Prostate gland (tissue), 2 donors: ENCODE results near the gene PGGHG. TPM values are rescaled to one million over a fixed set of nuclear protein-coding genes. Genes with fewer than 3 reads are reported as not detected.
"Not testable (repeated sequence)": the region's sequence is repeated elsewhere in the genome, so short reads cannot be mapped to it uniquely, and the experiment has no call there.

Experiments used
- DNase-seq: peaks from one replicate; pipeline ENCODE4 v3.0.0-alpha.2; 2019; ENCODE audit warnings: low spot score
- H3K27ac ChIP-seq, 2 donors: fragments of 200-600 bp; sonication (generic); 2 replicates each; pipeline ENCODE4 v1.5.1; 2017 to 2019
- H3K27me3 ChIP-seq: fragments of 200-600 bp; sonication (generic); replicated peaks from 2 replicates; pipeline ENCODE4 v1.5.1; 2019; ENCODE audit not compliant: insufficient read depth
- H3K36me3 ChIP-seq, 2 donors: fragments of 200-600 bp; sonication (generic); 1 replicate in 1 of 2; 2 replicates in 1 of 2; pipeline versions ENCODE4 v1.5.1 to v1.8.1; 2017 to 2019
- H3K4me1 ChIP-seq: fragments of 200-600 bp; sonication (generic); replicated peaks from 2 replicates; pipeline ENCODE4 v1.5.1; 2019
- H3K4me3 ChIP-seq, 2 donors: fragments of 200-600 bp; sonication (generic); 2 replicates each; pipeline ENCODE4 v1.5.1; 2017 to 2019
- H3K9me3 ChIP-seq: fragments of 200-600 bp; sonication (generic); 2 replicates; pipeline ENCODE4 v1.5.1; 2017
- CTCF ChIP-seq, 4 experiments: fragments of 200-600 bp in 2 of 4; fragments of 450-650 bp in 2 of 4; sonication (generic) in 2 of 4; IDR thresholded peaks; 1 replicate in 3 of 4; 2 replicates in 1 of 4; pipeline ENCODE4 v1.5.1; 2016 to 2019; ENCODE audit warnings: antibody characterized with exemption in 4 of 4, mild to moderate bottlenecking in 2 of 4, moderate library complexity in 2 of 4
- POLR2A ChIP-seq: fragments of 450-650 bp; IDR thresholded peaks from one replicate; pipeline ENCODE4 v1.6.1; 2016; ENCODE audit warnings: antibody characterized with exemption, mild to moderate bottlenecking
- POLR2AphosphoS5 ChIP-seq: sonication (generic); formaldehyde crosslinking; IDR thresholded peaks from one replicate; pipeline ENCODE4 v1.6.1; 2017; ENCODE audit warnings: antibody characterized with exemption
- WGBS: methylation state at CpG from one replicate; pipeline ENCODE4 v1.1.5; 2018; 5-methylcytosine and 5-hydroxymethylcytosine counted together
- intact Hi-C: fragments of 100-400 bp; cut with DNase I; formaldehyde crosslinking; loops from one replicate; pipeline ENCODE4 v1.14.2; 2022
- total RNA-seq, 2 donors: library from RNA; depleted of rRNA; stranded (reverse); fragments of >200 nt; gene quantifications; one replicate each; pipeline ENCODE4 v1.1.0, GENCODE V29; 2016

PGGHG gene
- total RNA-seq, 2 donors from 2014 or later, result 18.4 to 63.1 TPM

- Histone ChIP-seq H3K36me3 (no peaks in the 10 kb centered on the region), H3K27ac (peak overlapping the region; percentile 37 to 86), H3K27me3 (no peaks in the 10 kb centered on the region), H3K4me3 (peak overlapping the region; percentile 8 to 41), H3K9me3 (no peaks in the 10 kb centered on the region), H3K4me1 (peaks cover 16% of the 10 kb centered on the region)
- 61% methylated on average over 32 of the region's 32 CpGs for WGBS
- TF ChIP-seq POLR2A (no peak), POLR2AphosphoS5 (no peak), CTCF (IDR thresholded peaks at IDR 0.05) (no peak)
- DNase-seq, result no peak
- intact Hi-C loops, result no loop called here
Observed at GRCh38 chr11:315516-315994, 26.6 kb downstream of the PGGHG start.

- peak overlapping the region; percentile 37 to 86 for H3K27ac ChIP-seq
- peaks cover 16% of the 10 kb centered on the region for H3K4me1 ChIP-seq
- H3K9me3 ChIP-seq, result no peaks in the 10 kb centered on the region
- H3K4me3 ChIP-seq, result peak overlapping the region; percentile 8 to 41
- H3K27me3 ChIP-seq, result no peaks in the 10 kb centered on the region
- H3K36me3 ChIP-seq, result no peaks in the 10 kb centered on the region
- DNase-seq, result no peak
- TF ChIP-seq POLR2A, result peak; percentile 25
- peak; percentile 3 for TF ChIP-seq POLR2AphosphoS5
- no peak for TF ChIP-seq CTCF (IDR thresholded peaks at IDR 0.05)
- WGBS, result 35% methylated on average over 64 of the region's 64 CpGs
- intact Hi-C loops, result no loop called here
Observed at GRCh38 chr11:316031-316701, 27.2 kb downstream of the PGGHG start.

- peaks cover 15% of the 10 kb centered on the region for H3K4me1 ChIP-seq
- intact Hi-C loops, result no loop called here
- no peak for DNase-seq
- H3K9me3 ChIP-seq, result no peaks in the 10 kb centered on the region
- TF ChIP-seq POLR2A (no peak), CTCF (IDR thresholded peaks at IDR 0.05) (no peak), POLR2AphosphoS5 (no peak)
- H3K27ac ChIP-seq, result peak overlapping the region in 1 of 2 donors; percentile 86
- H3K27me3 ChIP-seq, result no peaks in the 10 kb centered on the region
- 83% methylated on average over 7 of the region's 7 CpGs for WGBS
- H3K4me3 ChIP-seq, result no peak overlapping the region
- H3K36me3 ChIP-seq, result no peaks in the 10 kb centered on the region
Observed at GRCh38 chr11:316891-317301, 28.0 kb downstream of the PGGHG start.

GRCh38 chr11:317668-318404, 28.9 kb downstream of the PGGHG start:
- H3K4me3 ChIP-seq, H3K27me3 ChIP-seq, H3K9me3 ChIP-seq, DNase-seq, intact Hi-C loops, H3K36me3 ChIP-seq, H3K4me1 ChIP-seq: not testable (repeated sequence)
- 43% methylated on average over 25 of the region's 30 CpGs for WGBS
- H3K27ac ChIP-seq, result peak overlapping the region; percentile 30 to 86

- WGBS, result 1% methylated on average over 15 of the region's 79 CpGs
- intact Hi-C loops, DNase-seq, H3K4me1 ChIP-seq, H3K36me3 ChIP-seq, H3K9me3 ChIP-seq, H3K27me3 ChIP-seq: not testable (repeated sequence)
- Histone ChIP-seq H3K27ac (peak overlapping the region; percentile 97 to 98), H3K4me3 (peak overlapping the region; percentile 66 to 69)
Observed at GRCh38 chr11:318405-319120, 29.6 kb downstream of the PGGHG start.
